Sigmoid colon (tissue), 7 donors: ENCODE measurements around the gene CDK3. TPM values are rescaled to one million over a fixed set of nuclear protein-coding genes. Genes with fewer than 3 reads are reported as not detected.

Experiments
- DNase-seq: peaks from one replicate; pipeline ENCODE4 v3.0.0-alpha.2; 2019
- H3K27ac ChIP-seq, 4 donors: fragments of 200-600 bp; sonication (generic); one replicate each; pipeline ENCODE4 v1.5.1; 2016 to 2019; ENCODE audit warnings: mild to moderate bottlenecking in 1 of 4
- H3K27me3 ChIP-seq, 3 donors: fragments of 200-600 bp; sonication (generic); one replicate each; pipeline ENCODE4 v1.5.1; 2019; ENCODE audit warnings: mild to moderate bottlenecking in 1 of 3
- H3K36me3 ChIP-seq, 4 donors: fragments of 200-600 bp; sonication (generic); one replicate each; pipeline ENCODE4 v1.5.1; 2016 to 2019
- H3K4me1 ChIP-seq, 4 donors: fragments of 200-600 bp; sonication (generic); one replicate each; pipeline ENCODE4 v1.5.1; 2017 to 2019
- H3K4me3 ChIP-seq, 4 donors: fragments of 200-600 bp; sonication (generic); one replicate each; pipeline ENCODE4 v1.5.1; 2017 to 2019; ENCODE audit warnings: mild to moderate bottlenecking in 2 of 4, moderate library complexity in 1 of 4
- H3K9me3 ChIP-seq, 4 donors: fragments of 200-600 bp in 3 of 4; sonication (generic) in 3 of 4; one replicate each; pipeline versions ENCODE4 v1.5.1 to v1.6.1; 2013 to 2019
- EP300 ChIP-seq, 4 donors: sonication (generic); formaldehyde crosslinking; IDR thresholded peaks; one replicate each; pipeline ENCODE4 v1.6.1; 2017; ENCODE audit warnings: antibody characterized with exemption in 4 of 4
- POLR2A ChIP-seq, 2 donors: fragments of 450-650 bp; IDR thresholded peaks; one replicate each; pipeline ENCODE4 v1.6.1; 2016; ENCODE audit warnings: antibody characterized with exemption in 2 of 2, mild to moderate bottlenecking in 2 of 2, moderate library complexity in 2 of 2
- POLR2AphosphoS5 ChIP-seq, 4 donors: sonication (generic); formaldehyde crosslinking; IDR thresholded peaks; one replicate each; pipeline ENCODE4 v1.6.1; 2017; ENCODE audit warnings: antibody characterized with exemption in 4 of 4
- WGBS, 2 donors: extraction: QIAGEN DNeasy Blood & Tissue Kit; methylation state at CpG; one replicate each; pipeline ENCODE4 v1.1.7; 2013; 5-methylcytosine and 5-hydroxymethylcytosine counted together
- intact Hi-C: fragments of 100-400 bp; cut with DNase I; formaldehyde crosslinking; loops from one replicate; pipeline ENCODE4 v1.15.1; 2023
- polyA plus RNA-seq, 3 donors: library from polyadenylated mRNA; stranded (reverse); fragments of 200-250 nt; gene quantifications; one replicate each; pipeline ENCODE4 v1.2.3, GENCODE V29; 2013
- total RNA-seq, 4 donors: library from RNA; depleted of rRNA; stranded (reverse); fragments of >200 nt; gene quantifications; one replicate each; pipeline ENCODE4 v1.1.0, GENCODE V29; 2016
- TF ChIP-seq, protein P1 (sequence below), 4 experiments: fragments of 450-650 bp in 3 of 4; fragments of 200-600 bp in 1 of 4; IDR thresholded peaks; one replicate each; pipeline ENCODE4 v1.5.1; 2016 to 2019; ENCODE audit warnings: antibody characterized with exemption in 4 of 4, mild to moderate bottlenecking in 3 of 4, moderate library complexity in 2 of 4
- donor health status: healthy with polysubstance abuse.
- donor health status: Bipolar disorder and iron deficiency.
- donor health status: healthy.

The CDK3 gene
- total and polyA plus RNA-seq, 7 donors: 0.71 to 15.0 (median 7.3) TPM; not detected in 1

DNA sequence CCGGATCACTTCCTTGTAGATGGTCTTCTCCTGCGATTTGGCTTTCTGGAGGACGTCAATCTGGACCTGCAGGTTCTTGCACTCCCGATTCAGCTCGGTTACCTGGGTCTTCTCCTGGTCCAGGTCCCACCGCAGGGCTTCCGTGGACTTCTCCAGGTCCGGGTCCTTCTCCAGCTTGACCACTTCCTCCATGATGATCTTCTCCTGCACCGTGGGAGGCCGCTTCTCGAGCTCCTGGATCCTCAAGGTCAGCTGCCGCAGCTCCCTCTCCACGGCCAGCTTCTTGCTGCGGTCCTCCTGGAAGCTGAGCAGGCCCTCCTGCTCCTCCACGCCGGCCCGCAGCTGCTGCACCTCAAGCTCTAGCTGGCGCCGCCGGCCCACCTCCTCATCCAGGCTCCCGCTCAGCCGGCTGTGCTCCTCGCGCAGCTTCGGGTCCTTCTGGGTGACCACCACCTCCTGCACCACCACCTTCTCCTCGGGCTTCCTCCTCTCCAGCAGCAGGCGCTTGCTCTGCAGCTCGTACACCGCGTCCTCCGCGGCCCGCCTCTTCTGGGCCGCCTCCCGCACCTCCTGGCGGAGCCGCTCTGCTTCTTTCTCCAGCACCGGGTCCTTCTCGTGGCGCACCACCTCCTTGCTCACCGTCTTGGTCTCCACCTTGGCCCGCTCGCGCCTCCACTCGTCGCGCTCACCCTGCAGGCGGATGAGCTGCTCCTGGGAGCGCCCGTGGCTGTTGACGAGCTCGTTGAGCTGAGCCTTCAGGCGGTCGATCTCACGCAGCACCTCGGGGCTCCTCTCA lies 8.2 kb downstream of the CDK3 start:
- no peak for TF ChIP-seq EP300 (IDR thresholded peaks at IDR 0.05)
- TF ChIP-seq POLR2AphosphoS5 (IDR thresholded peaks at IDR 0.05): no peak
- TF ChIP-seq POLR2A (IDR thresholded peaks at IDR 0.05): no peak
- TF ChIP-seq, protein P1, sequence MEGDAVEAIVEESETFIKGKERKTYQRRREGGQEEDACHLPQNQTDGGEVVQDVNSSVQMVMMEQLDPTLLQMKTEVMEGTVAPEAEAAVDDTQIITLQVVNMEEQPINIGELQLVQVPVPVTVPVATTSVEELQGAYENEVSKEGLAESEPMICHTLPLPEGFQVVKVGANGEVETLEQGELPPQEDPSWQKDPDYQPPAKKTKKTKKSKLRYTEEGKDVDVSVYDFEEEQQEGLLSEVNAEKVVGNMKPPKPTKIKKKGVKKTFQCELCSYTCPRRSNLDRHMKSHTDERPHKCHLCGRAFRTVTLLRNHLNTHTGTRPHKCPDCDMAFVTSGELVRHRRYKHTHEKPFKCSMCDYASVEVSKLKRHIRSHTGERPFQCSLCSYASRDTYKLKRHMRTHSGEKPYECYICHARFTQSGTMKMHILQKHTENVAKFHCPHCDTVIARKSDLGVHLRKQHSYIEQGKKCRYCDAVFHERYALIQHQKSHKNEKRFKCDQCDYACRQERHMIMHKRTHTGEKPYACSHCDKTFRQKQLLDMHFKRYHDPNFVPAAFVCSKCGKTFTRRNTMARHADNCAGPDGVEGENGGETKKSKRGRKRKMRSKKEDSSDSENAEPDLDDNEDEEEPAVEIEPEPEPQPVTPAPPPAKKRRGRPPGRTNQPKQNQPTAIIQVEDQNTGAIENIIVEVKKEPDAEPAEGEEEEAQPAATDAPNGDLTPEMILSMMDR (IDR thresholded peaks at IDR 0.05): no peak
- DNase-seq: no peak

DNA sequence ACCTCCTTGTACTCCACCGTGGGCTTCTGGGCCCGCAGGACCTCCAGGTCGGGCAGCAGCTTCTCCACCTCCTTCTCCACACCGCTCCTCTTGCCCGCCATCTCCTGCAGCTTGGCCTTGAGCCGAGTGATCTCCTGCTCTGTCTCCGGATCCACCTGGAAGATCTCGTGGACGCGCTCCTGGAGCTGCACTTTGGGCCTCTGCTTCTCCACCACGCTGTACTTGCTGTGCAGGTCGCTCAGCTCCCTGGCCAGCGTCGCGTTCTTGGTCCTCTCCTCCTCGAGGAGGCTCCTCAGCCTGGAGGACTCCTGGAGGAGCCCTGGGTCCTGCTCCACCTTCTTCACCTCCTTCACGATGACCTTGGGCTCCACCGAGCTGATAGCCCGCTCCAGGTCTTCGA lies 8.8 kb downstream of the CDK3 start:
- Histone ChIP-seq H3K4me3 (no peak overlapping the region), H3K27ac (no peak overlapping the region), H3K9me3 (no peaks in the 10 kb centered on the region), H3K27me3 (no peaks in the 10 kb centered on the region), H3K4me1 (peaks cover 0 to 17% (median 7%) of the 10 kb centered on the region in 4 donors), H3K36me3 (no peaks in the 10 kb centered on the region)
- intact Hi-C loops: loop anchor here (10.0 kb wide), 1 partner anchor 175 kb away; no protein-coding TSS in a partner anchor
- 95 to 96% methylated on average over 20 of the region's 20 CpGs for WGBS, 2 donors
- no peak for TF ChIP-seq POLR2A (IDR thresholded peaks at IDR 0.05)
- TF ChIP-seq POLR2AphosphoS5 (IDR thresholded peaks at IDR 0.05): no peak
- TF ChIP-seq, protein P1 (IDR thresholded peaks at IDR 0.05): no peak
- TF ChIP-seq EP300 (IDR thresholded peaks at IDR 0.05): no peak
- no peak for DNase-seq

More for the DNA sequence above, 8.2 kb downstream of the CDK3 start:
- intact Hi-C loops: loop anchor here (10.0 kb wide), 1 partner anchor 176 kb away; no protein-coding TSS in a partner anchor
- H3K27me3 ChIP-seq: no peaks in the 10 kb centered on the region
- WGBS, 2 donors: 95 to 96% methylated on average over 56 of the region's 56 CpGs
- H3K36me3 ChIP-seq: no peaks in the 10 kb centered on the region
- peaks cover 0 to 11% (median 2%) of the 10 kb centered on the region in 4 donors for H3K4me1 ChIP-seq
- H3K27ac ChIP-seq: no peak overlapping the region
- H3K4me3 ChIP-seq: no peak overlapping the region
- no peaks in the 10 kb centered on the region for H3K9me3 ChIP-seq

DNA sequence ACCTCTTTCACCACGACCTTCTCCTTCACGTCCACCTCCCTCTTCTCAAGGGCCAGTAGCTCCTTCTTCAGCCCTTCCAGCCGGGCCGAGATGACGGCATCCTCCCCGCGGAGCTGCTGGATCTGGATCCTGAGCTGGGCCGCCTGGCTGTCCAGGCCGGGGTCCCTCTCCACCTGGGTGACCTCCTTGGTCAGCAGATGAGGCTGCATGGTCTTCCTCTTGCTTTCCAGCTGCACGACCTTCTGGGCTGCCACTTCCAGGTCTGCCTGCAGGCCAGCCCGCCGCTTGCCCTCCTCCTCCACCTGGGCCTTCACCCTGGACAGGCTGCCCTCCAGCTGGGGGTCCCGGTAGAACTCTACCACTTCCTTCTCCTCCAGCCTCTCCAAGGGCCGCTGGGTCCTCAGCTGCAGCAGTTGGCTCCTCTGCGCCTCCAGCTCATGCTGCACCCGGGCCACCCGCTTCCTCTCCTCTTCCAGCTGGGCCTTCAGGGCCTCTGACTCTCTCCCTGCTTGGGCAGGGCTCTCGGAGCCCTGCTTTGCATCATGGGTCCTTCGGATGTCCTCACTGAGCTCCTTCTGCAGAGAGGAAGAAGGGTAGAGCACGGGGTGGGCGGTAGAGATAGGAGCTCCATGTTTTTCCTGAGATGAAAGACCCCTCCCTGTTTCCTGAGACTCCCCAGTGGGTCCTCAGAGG lies 9.5 kb downstream of the CDK3 start:
- DNase-seq: no peak
- TF ChIP-seq, protein P1 (IDR thresholded peaks at IDR 0.05): no peak
- TF ChIP-seq POLR2AphosphoS5 (IDR thresholded peaks at IDR 0.05): no peak
- no peak for TF ChIP-seq POLR2A (IDR thresholded peaks at IDR 0.05)
- no peak for TF ChIP-seq EP300 (IDR thresholded peaks at IDR 0.05)
- Histone ChIP-seq H3K27ac (no peak overlapping the region), H3K4me3 (no peak overlapping the region), H3K36me3 (no peaks in the 10 kb centered on the region), H3K4me1 (peaks cover 0 to 23% (median 9%) of the 10 kb centered on the region in 4 donors), H3K27me3 (no peaks in the 10 kb centered on the region), H3K9me3 (no peaks in the 10 kb centered on the region)
- intact Hi-C loops: loop anchor here (10.0 kb wide), 1 partner anchor 175 kb away; no protein-coding TSS in a partner anchor
- 86 to 93% methylated on average over 21 of the region's 21 CpGs for WGBS, 2 donors

DNA sequence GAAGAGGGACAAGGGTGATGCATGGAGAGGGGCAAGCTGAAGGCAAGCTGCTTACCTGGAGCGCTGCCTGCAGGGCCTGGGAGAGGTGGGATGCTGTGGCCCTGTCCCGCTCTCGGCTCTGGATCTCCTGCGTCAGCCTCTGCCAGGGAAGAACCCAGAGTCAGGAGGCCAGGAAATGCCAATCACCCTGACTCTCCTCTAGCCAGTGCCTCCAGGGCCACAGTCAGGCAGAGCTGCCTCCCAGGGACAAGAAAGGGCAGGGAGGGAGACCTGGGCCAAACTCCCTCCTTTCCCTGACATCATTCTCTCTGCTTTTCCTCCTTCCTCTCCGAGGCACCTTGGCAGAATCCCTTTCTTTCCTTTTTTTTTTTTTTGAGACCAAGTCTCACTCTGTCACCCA lies 11.3 kb downstream of the CDK3 start:
- H3K27ac ChIP-seq: no peak overlapping the region
- peaks cover 0 to 16% (median 9%) of the 10 kb centered on the region in 4 donors for H3K4me1 ChIP-seq
- intact Hi-C loops: no loop called here
- no peaks in the 10 kb centered on the region for H3K9me3 ChIP-seq
- no peak overlapping the region for H3K4me3 ChIP-seq
- DNase-seq: no peak
- no peak for TF ChIP-seq POLR2AphosphoS5 (IDR thresholded peaks at IDR 0.05)
- no peak for TF ChIP-seq EP300 (IDR thresholded peaks at IDR 0.05)
- no peak for TF ChIP-seq POLR2A (IDR thresholded peaks at IDR 0.05)
- TF ChIP-seq, protein P1 (IDR thresholded peaks at IDR 0.05): no peak
- WGBS, 2 donors: 89 to 95% methylated on average over 5 of the region's 5 CpGs
- no peaks in the 10 kb centered on the region for H3K36me3 ChIP-seq
- H3K27me3 ChIP-seq: no peaks in the 10 kb centered on the region
